ENCODE results near the gene INF2. TPM values are rescaled to one million over a fixed set of nuclear protein-coding genes. Genes with fewer than 3 reads are reported as not detected.

INF2 gene
- total RNA-seq, 8 experiments from 2014 or later = 2.4 to 31.1 (median 7.5) TPM

- peak overlapping the region in 1 of 2 donors; percentile 63 for H3K27ac ChIP-seq
- 0 to 13% (median 6%) methylated on average over 1 to 6 of the region's 50 CpGs; no CpG with 5 or more reads in 4 of the 10 experiments for WGBS, 10 experiments
Measured at GRCh38 chr14:104689881-104690711, 678 bp downstream of the INF2 start.

GRCh38 chr14:104690861-104691455 is 1.5 kb downstream of the INF2 start:
- ATAC-seq (replicated peaks in 6 of 8) = no peak
- Histone ChIP-seq H3K4me1 (replicated peaks in 1 of 2) (peaks cover 31 to 49% of the 10 kb centered on the region in 2 donors), H3K27ac (no peak overlapping the region), H3K4me3 (peak overlapping the region in 1 of 5 donors; percentile 50)
- 50 to 100% (median 78%) methylated on average over 1 to 5 of the region's 16 CpGs; no CpG with 5 or more reads in 5 of the 10 experiments for WGBS, 10 experiments
- in situ Hi-C loops (cut with MboI; ENCODE audit: low pct_unique_long_range_greater_than_20kb in 2 of 9, low sequenced_read_pairs in 9 of 9, unreplicated experiment in 9 of 9) = no loop called here

More at GRCh38 chr14:104689881-104690711, 678 bp downstream of the INF2 start:
- H3K4me1 ChIP-seq (replicated peaks in 1 of 2) = peaks cover 30 to 45% of the 10 kb centered on the region in 2 donors
- peak; percentile 4 to 28 (median 14) for ATAC-seq (replicated peaks in 6 of 8)
- in situ Hi-C loops (cut with MboI; ENCODE audit: low pct_unique_long_range_greater_than_20kb in 2 of 9, low sequenced_read_pairs in 9 of 9, unreplicated experiment in 9 of 9) = no loop called here
- H3K4me3 ChIP-seq = peak overlapping the region; percentile 25 to 50 (median 38)

- WGBS, 10 experiments = 100% methylated on average over 1 of the region's 19 CpGs; no CpG with 5 or more reads in 9 of the 10 experiments
- Histone ChIP-seq H3K4me1 (replicated peaks in 1 of 2) (peaks cover 31 to 49% of the 10 kb centered on the region in 2 donors), H3K4me3 (no peak overlapping the region), H3K27ac (no peak overlapping the region)
- ATAC-seq (replicated peaks in 6 of 8) = no peak
- in situ Hi-C loops (cut with MboI; ENCODE audit: low pct_unique_long_range_greater_than_20kb in 2 of 9, low sequenced_read_pairs in 9 of 9, unreplicated experiment in 9 of 9) = no loop called here
Measured at GRCh38 chr14:104691546-104692260, 2.3 kb downstream of the INF2 start.

GRCh38 chr14:104692261-104692938 is 3.0 kb downstream of the INF2 start:
- no peak overlapping the region for H3K4me3 ChIP-seq
- ATAC-seq (replicated peaks in 6 of 8) = no peak
- H3K4me1 ChIP-seq (replicated peaks in 1 of 2) = peaks cover 31 to 49% of the 10 kb centered on the region in 2 donors
- H3K27ac ChIP-seq = no peak overlapping the region
- WGBS, 10 experiments = 60 to 100% (median 88%) methylated on average over 1 to 3 of the region's 15 CpGs; no CpG with 5 or more reads in 6 of the 10 experiments
- in situ Hi-C loops (cut with MboI; ENCODE audit: low pct_unique_long_range_greater_than_20kb in 2 of 9, low sequenced_read_pairs in 9 of 9, unreplicated experiment in 9 of 9) = no loop called here

GRCh38 chr14:104692939-104693315 is 3.5 kb downstream of the INF2 start:
- H3K4me1 ChIP-seq (replicated peaks in 1 of 2) = peaks cover 31 to 49% of the 10 kb centered on the region in 2 donors
- no peak for ATAC-seq (replicated peaks in 6 of 8)
- in situ Hi-C loops (cut with MboI; ENCODE audit: low pct_unique_long_range_greater_than_20kb in 2 of 9, low sequenced_read_pairs in 9 of 9, unreplicated experiment in 9 of 9) = no loop called here
- no peak overlapping the region for H3K27ac ChIP-seq
- 92 to 100% methylated on average over 1 to 2 of the region's 5 CpGs; no CpG with 5 or more reads in 8 of the 10 experiments for WGBS, 10 experiments
- no peak overlapping the region for H3K4me3 ChIP-seq

- no peak overlapping the region for H3K4me3 ChIP-seq
- no peak for ATAC-seq (replicated peaks in 6 of 8)
- in situ Hi-C loops (cut with MboI; ENCODE audit: low pct_unique_long_range_greater_than_20kb in 2 of 9, low sequenced_read_pairs in 9 of 9, unreplicated experiment in 9 of 9) = no loop called here
- 50 to 87% (median 73%) methylated on average over 1 to 4 of the region's 26 CpGs; no CpG with 5 or more reads in 6 of the 10 experiments for WGBS, 10 experiments
- peaks cover 29 to 44% of the 10 kb centered on the region in 2 donors for H3K4me1 ChIP-seq (replicated peaks in 1 of 2)
- no peak overlapping the region for H3K27ac ChIP-seq
Measured at GRCh38 chr14:104693482-104694431, 4.3 kb downstream of the INF2 start.

- in situ Hi-C loops (cut with MboI; ENCODE audit: low pct_unique_long_range_greater_than_20kb in 2 of 9, low sequenced_read_pairs in 9 of 9, unreplicated experiment in 9 of 9) = no loop called here
- 86 to 100% methylated on average over 1 to 10 of the region's 15 CpGs; no CpG with 5 or more reads in 8 of the 10 experiments for WGBS, 10 experiments
- peak in 5 of 8 experiments; percentile 18 to 31 (median 24) for ATAC-seq (replicated peaks in 6 of 8)
- Histone ChIP-seq H3K4me3 (no peak overlapping the region), H3K4me1 (replicated peaks in 1 of 2) (peaks cover 24 to 39% of the 10 kb centered on the region in 2 donors), H3K27ac (no peak overlapping the region)
Measured at GRCh38 chr14:104694475-104694950, 5.1 kb downstream of the INF2 start.

GRCh38 chr14:104694991-104695659 is 5.7 kb downstream of the INF2 start:
- Histone ChIP-seq H3K27ac (no peak overlapping the region), H3K4me3 (no peak overlapping the region), H3K4me1 (replicated peaks in 1 of 2) (peaks cover 18 to 37% of the 10 kb centered on the region in 2 donors)
- ATAC-seq (replicated peaks in 6 of 8) = peak in 5 of 8 experiments; percentile 2 to 23 (median 7)
- in situ Hi-C loops (cut with MboI; ENCODE audit: low pct_unique_long_range_greater_than_20kb in 2 of 9, low sequenced_read_pairs in 9 of 9, unreplicated experiment in 9 of 9) = no loop called here
- 30 to 100% methylated on average over 1 to 2 of the region's 19 CpGs; no CpG with 5 or more reads in 8 of the 10 experiments for WGBS, 10 experiments

- in situ Hi-C loops (cut with MboI; ENCODE audit: low pct_unique_long_range_greater_than_20kb in 2 of 9, low sequenced_read_pairs in 9 of 9, unreplicated experiment in 9 of 9) = no loop called here
- ATAC-seq (replicated peaks in 6 of 8) = peak in 1 of 8 experiments; percentile 5
- H3K4me1 ChIP-seq (replicated peaks in 1 of 2) = peaks cover 13 to 31% of the 10 kb centered on the region in 2 donors
- no peak overlapping the region for H3K27ac ChIP-seq
- WGBS, 10 experiments = 40 to 100% (median 74%) methylated on average over 1 of the region's 6 CpGs; no CpG with 5 or more reads in 6 of the 10 experiments
- H3K4me3 ChIP-seq = no peak overlapping the region
Measured at GRCh38 chr14:104695660-104696000, 6.2 kb downstream of the INF2 start.

- H3K27ac ChIP-seq = no peak overlapping the region
- in situ Hi-C loops (cut with MboI; ENCODE audit: low pct_unique_long_range_greater_than_20kb in 2 of 9, low sequenced_read_pairs in 9 of 9, unreplicated experiment in 9 of 9) = no loop called here
- no CpG with 5 or more reads among the region's 14 CpGs for WGBS, 10 experiments
- peaks cover 13 to 20% of the 10 kb centered on the region in 2 donors for H3K4me1 ChIP-seq (replicated peaks in 1 of 2)
- ATAC-seq (replicated peaks in 6 of 8) = no peak
- no peak overlapping the region for H3K4me3 ChIP-seq
Measured at GRCh38 chr14:104696671-104697316, 7.4 kb downstream of the INF2 start.

GRCh38 chr14:104697317-104697703 is 7.9 kb downstream of the INF2 start:
- H3K4me1 ChIP-seq (replicated peaks in 1 of 2) = peaks cover 13 to 20% of the 10 kb centered on the region in 2 donors
- no peak overlapping the region for H3K4me3 ChIP-seq
- in situ Hi-C loops (cut with MboI; ENCODE audit: low pct_unique_long_range_greater_than_20kb in 2 of 9, low sequenced_read_pairs in 9 of 9, unreplicated experiment in 9 of 9) = no loop called here
- H3K27ac ChIP-seq = no peak overlapping the region
- peak in 3 of 8 experiments; percentile 32 to 39 (median 33) for ATAC-seq (replicated peaks in 6 of 8)
- 90% methylated on average over 4 of the region's 10 CpGs; no CpG with 5 or more reads in 9 of the 10 experiments for WGBS, 10 experiments
